SK-N-MC (cell line): ENCODE data around the gene ELFN1.

Source experiments
- DNase-seq: peaks from one replicate; pipeline ENCODE4 v3.0.0-alpha.2; 2011; ENCODE audit warnings: low read depth, low spot score
- H3K27ac ChIP-seq: fragments of 200-600 bp; sonication (generic); 2 replicates; pipeline ENCODE4 v1.5.1; 2016; ENCODE audit warnings: mixed run types
- H3K36me3 ChIP-seq: fragments of 200-600 bp; sonication (generic); 2 replicates; pipeline ENCODE4 v1.6.1; 2017; ENCODE audit warnings: antibody characterized with exemption, low read length, mixed read lengths; ENCODE audit not compliant: insufficient read depth
- H3K4me3 ChIP-seq: fragments of 200-600 bp; sonication (generic); 2 replicates; pipeline ENCODE4 v1.5.1; 2016
- H3K9ac ChIP-seq: fragments of 200-600 bp; sonication (generic); 2 replicates; pipeline ENCODE4 v1.8.0; 2017; ENCODE audit warnings: mixed run types, mixed read lengths; ENCODE audit not compliant: insufficient read length
- H3K9me3 ChIP-seq: fragments of 200-600 bp; sonication (generic); 2 replicates; pipeline ENCODE4 v1.6.1; 2017; ENCODE audit warnings: low read depth, mild to moderate bottlenecking, antibody characterized with exemption, low read length, moderate library complexity, mixed read lengths
- EZH2 ChIP-seq: fragments of 200-600 bp; sonication (generic); IDR thresholded peaks from one replicate; pipeline ENCODE4 v1.6.1; 2017; ENCODE audit warnings: antibody characterized with exemption
- FOXP2 ChIP-seq: optimal IDR thresholded peaks from 2 replicates; pipeline ENCODE3; 2011; ENCODE audit warnings: mild to moderate bottlenecking, moderate library complexity; ENCODE audit not compliant: insufficient read depth; ENCODE audit errors: extremely low read length, control extremely low read depth
- POLR2AphosphoS5 ChIP-seq: IDR thresholded peaks from 2 replicates; pipeline ENCODE4 v1.6.1; 2012; ENCODE audit warnings: mild to moderate bottlenecking, low read depth, low read length, borderline replicate concordance

ELFN1 gene

DNA sequence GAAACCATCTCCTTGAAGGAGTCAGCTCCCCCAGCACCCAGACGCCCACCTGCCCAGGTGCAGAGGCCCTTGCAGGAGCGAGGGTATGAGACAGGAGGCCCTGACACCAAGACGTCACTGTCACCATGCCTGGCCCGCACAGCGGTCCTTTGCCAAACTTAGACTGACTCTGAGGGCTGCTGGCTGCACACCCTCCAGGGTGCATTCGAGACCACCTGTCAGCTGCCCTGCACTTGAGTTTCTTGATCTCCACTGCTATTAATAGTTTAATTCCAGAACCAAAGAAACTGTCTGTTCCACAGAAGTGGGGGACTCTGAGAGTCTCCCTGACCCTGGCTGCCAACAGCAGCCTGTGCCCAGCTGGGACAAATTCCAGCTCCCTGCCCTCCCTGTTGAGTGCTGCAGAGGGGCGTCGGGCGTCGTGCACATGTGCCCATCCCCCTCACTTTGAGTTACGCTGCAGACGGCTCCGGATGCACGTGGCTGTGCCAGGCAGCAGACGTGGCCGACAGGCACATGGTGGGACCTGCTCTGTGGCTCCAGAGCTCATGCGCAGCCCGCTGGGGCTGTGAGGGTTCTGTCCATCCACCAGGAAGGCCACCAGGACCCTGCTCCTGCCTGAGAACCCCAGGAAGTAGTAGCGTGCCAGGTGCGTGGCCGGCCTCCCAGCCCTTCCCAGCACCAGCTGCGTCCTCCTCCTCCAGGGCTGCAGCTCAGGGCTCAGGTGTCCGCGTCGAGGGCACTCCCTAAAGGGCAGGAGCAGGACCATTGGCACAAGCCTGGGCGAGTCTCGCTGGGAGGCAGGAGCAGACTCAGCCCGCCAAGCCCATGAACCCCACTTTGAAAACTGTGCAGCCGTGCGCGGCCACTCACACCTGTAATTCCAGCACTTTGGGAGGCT, 24.8 kb downstream of the ELFN1 start:
- H3K4me3 ChIP-seq, result no peak overlapping the region
- H3K9ac ChIP-seq, result no peak overlapping the region
- H3K36me3 ChIP-seq, result no peaks in the 10 kb centered on the region
- H3K27ac ChIP-seq, result no peak overlapping the region
- H3K9me3 ChIP-seq, result no peaks in the 10 kb centered on the region
- no peak for TF ChIP-seq EZH2
- no peak for TF ChIP-seq POLR2AphosphoS5
- TF ChIP-seq FOXP2, result no peak
- no peak for DNase-seq

- Histone ChIP-seq H3K4me3 (no peak overlapping the region), H3K9ac (no peak overlapping the region), H3K36me3 (no peaks in the 10 kb centered on the region), H3K27ac (no peak overlapping the region), H3K9me3 (no peaks in the 10 kb centered on the region)
- DNase-seq, result no peak
- TF ChIP-seq FOXP2 (no peak), EZH2 (no peak), POLR2AphosphoS5 (no peak)
Observed at GRCh38 chr7:1695800-1696454, 25.9 kb downstream of the ELFN1 start.

DNA sequence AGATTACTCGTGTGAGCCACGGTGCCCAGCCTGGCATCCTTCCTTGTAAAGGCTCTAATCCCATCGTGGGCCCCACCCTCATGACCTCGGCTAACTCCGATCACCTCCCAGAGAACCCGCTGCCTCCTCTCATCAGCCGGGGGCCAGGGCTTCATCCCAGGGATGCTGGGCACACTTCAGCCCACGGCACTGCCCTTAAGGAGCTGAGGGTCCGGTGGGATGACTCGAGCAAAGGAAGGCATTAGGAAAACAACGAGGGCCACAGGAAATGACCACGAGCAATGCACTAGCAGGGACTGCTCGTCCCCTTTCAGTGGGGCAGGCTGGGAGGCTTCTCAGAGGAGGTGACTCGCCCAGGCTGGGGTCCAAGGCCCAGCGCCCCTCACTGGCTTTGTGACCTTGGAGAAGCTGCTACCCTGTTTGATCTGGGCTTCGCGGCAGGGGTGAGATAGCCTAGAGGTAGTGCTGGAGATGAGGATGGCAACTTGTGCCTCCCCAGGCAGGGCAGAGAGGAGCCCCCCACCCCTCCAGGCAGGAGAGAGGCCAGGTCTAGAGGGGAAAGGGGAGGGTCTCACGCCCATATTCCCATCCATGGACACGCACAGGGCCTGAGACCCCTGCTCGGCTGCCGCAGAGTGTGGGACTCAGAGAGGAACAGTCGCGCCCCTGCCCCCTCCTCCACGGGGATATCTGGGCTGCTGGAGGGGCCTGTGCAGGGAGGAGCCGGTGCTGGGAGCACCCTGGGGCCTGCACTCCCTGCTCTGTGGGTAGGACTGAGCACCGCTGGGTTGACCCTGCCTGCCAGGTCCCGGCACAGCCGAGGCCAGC, 26.8 kb downstream of the ELFN1 start:
- no peaks in the 10 kb centered on the region for H3K36me3 ChIP-seq
- TF ChIP-seq EZH2 (no peak), POLR2AphosphoS5 (no peak), FOXP2 (no peak)
- DNase-seq, result no peak
- no peaks in the 10 kb centered on the region for H3K9me3 ChIP-seq
- H3K9ac ChIP-seq, result no peak overlapping the region
- H3K27ac ChIP-seq, result no peak overlapping the region
- no peak overlapping the region for H3K4me3 ChIP-seq

GRCh38 chr7:1697499-1698125, 27.5 kb downstream of the ELFN1 start:
- no peak for TF ChIP-seq EZH2
- no peak for TF ChIP-seq POLR2AphosphoS5
- no peak for TF ChIP-seq FOXP2
- DNase-seq, result no peak
- Histone ChIP-seq H3K9ac (no peak overlapping the region), H3K4me3 (no peak overlapping the region), H3K9me3 (no peaks in the 10 kb centered on the region), H3K27ac (no peak overlapping the region), H3K36me3 (no peaks in the 10 kb centered on the region)

DNA sequence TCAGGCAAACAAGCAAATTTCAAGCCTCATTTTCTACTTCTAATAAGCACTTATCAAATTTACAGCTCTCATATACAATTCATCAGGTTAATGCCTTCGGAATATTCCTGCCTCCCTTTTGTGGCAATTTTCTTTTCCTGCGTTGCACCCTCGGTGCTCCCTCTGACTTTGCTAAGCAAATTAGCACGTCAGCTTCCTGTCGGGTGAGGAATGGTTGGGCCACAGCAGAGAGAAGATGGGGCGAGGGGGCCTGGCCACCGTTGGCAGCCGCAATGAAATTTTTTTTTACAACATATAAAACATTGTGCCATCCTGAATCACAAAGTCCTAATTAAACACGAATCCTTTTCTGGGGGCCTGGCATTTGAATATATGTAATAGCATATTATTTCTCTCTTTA, 28.1 kb downstream of the ELFN1 start:
- DNase-seq, result no peak
- H3K9ac ChIP-seq, result no peak overlapping the region
- no peak overlapping the region for H3K4me3 ChIP-seq
- H3K27ac ChIP-seq, result no peak overlapping the region
- H3K9me3 ChIP-seq, result no peaks in the 10 kb centered on the region
- TF ChIP-seq FOXP2, result no peak
- TF ChIP-seq EZH2, result no peak
- TF ChIP-seq POLR2AphosphoS5, result no peak
- no peaks in the 10 kb centered on the region for H3K36me3 ChIP-seq

DNA sequence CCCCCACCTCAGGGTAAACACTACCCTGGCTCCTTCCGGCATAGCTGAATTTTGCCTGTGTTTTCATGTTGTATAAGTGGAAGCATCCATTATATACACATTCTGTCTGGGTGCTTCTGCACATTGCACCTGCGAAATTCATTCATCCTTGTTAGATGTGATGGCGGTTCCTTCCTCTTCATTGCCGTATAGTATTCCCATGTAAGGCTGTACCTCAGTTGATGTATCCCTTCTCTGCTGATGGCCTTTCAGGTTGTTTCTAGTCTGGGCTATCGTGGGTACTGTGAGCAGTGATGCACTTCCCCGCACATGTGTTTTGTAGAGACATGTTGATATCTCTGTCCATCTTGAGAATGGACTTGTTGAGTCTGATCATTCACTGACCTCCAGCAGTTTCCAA, 28.9 kb downstream of the ELFN1 start:
- Histone ChIP-seq H3K27ac (no peak overlapping the region), H3K4me3 (no peak overlapping the region), H3K36me3 (no peaks in the 10 kb centered on the region), H3K9ac (no peak overlapping the region), H3K9me3 (no peaks in the 10 kb centered on the region)
- no peak for DNase-seq
- TF ChIP-seq EZH2 (no peak), FOXP2 (no peak), POLR2AphosphoS5 (no peak)

DNA sequence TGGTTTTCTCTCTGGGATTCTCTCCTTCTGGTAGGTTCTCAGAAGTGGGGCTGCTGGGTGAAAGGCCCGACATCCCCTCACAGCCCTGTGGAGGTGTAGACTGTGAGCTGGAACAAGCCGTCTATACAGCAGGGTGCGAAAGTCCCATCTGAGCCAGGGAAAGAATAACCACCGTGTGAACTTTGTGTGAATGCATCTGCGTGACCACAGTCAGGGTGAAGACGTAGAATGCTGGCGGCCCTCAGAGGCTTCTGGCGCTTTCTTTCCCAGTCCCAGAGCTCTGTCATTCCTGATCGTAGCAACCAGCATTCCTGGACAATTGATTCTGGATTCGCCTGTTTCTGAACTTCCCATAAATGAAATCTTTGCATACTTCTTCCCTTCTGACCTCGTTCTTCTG, 30.0 kb downstream of the ELFN1 start:
- no peak overlapping the region for H3K9ac ChIP-seq
- TF ChIP-seq EZH2, result no peak
- TF ChIP-seq FOXP2, result no peak
- no peak for DNase-seq
- no peak overlapping the region for H3K4me3 ChIP-seq
- H3K27ac ChIP-seq, result no peak overlapping the region
- no peaks in the 10 kb centered on the region for H3K36me3 ChIP-seq
- no peaks in the 10 kb centered on the region for H3K9me3 ChIP-seq
